Right lobe of liver (tissue), 6 donors: ENCODE data around the gene UPK3BL1. TPM values are rescaled to one million over a fixed set of nuclear protein-coding genes. Genes with fewer than 3 reads are reported as not detected.
A peak's percentile ranks its signal among the peaks of the same experiment; 100 is the strongest.
"Not testable (repeated sequence)": the region's sequence is repeated elsewhere in the genome, so short reads cannot be mapped to it uniquely, and the experiment has no call there.

ENCODE experiments used
- ATAC-seq, 4 donors: fragments of 200-7000 bp; cut with Tn5 transposase; one replicate each; pipeline ENCODE4 v1.9.1; 2020; ENCODE audit warnings: mild to moderate bottlenecking in 4 of 4, moderate library complexity in 4 of 4
- DNase-seq, 3 donors: peaks; one replicate each; pipeline ENCODE4 v3.0.0-alpha.2; 2020
- H3K27ac ChIP-seq, 3 donors: fragments of 200-600 bp; one replicate each; pipeline ENCODE4 v1.8.0; 2022
- H3K27me3 ChIP-seq, 2 donors: fragments of 200-600 bp; one replicate each; pipeline ENCODE4 v1.8.0; 2022
- H3K36me3 ChIP-seq, 4 donors: fragments of 200-600 bp; sonication (generic) in 1 of 4; one replicate each; pipeline versions ENCODE4 v1.5.1 to v1.8.0; 2017 to 2022; ENCODE audit warnings: control low read depth in 1 of 4
- H3K4me1 ChIP-seq, 4 donors: fragments of 200-600 bp; sonication (generic) in 1 of 4; one replicate each; pipeline versions ENCODE4 v1.5.1 to v1.8.0; 2017 to 2022; ENCODE audit warnings: control low read depth in 1 of 4
- H3K4me3 ChIP-seq, 3 donors: fragments of 200-600 bp; one replicate each; pipeline ENCODE4 v1.8.0; 2022
- H3K9me3 ChIP-seq, 4 donors: fragments of 200-600 bp; sonication (generic) in 1 of 4; one replicate each; pipeline versions ENCODE4 v1.5.1 to v1.8.0; 2017 to 2022; ENCODE audit warnings: control low read depth in 1 of 4
- WGBS: methylation state at CpG from one replicate; pipeline ENCODE4 v1.1.6; 2018; ENCODE audit warnings: low coverage, low lambda C conversion rate; ENCODE audit not compliant: insufficient coverage; ENCODE audit errors: missing lambda C conversion rate; 5-methylcytosine and 5-hydroxymethylcytosine counted together
- intact Hi-C, 2 donors: fragments of 100-400 bp; cut with DNase I; formaldehyde crosslinking; loops; one replicate each; pipeline versions ENCODE4 v1.11.2 to v1.14.1; 2022
- small RNA-seq, 2 experiments: library from RNA; depleted of rRNA; stranded (forward); fragments of <200 nt; gene quantifications; one replicate each; pipeline ENCODE3, GENCODE V24; 2016
- total RNA-seq, 6 experiments: library from RNA; depleted of rRNA in 2 of 6; stranded (reverse); fragments of >200 nt in 2 of 6; fragmentation: NEBNext Ultra II Directional in 3 of 6; extraction: Animal tissue kit (Norgen Biotek cat#: 25700) in 3 of 6; gene quantifications; one replicate each; pipeline versions ENCODE4 v1.1.0 to v1.2.4, GENCODE V29; 2016 to 2023
- donor health status: DM: no; HTN: yes; CAD: no.
- donor health status: DM: no; HTN: no; CAD: no.
- donor health status: DM: no; HTN: no; CAD: no.
- donor health status: DM: no; HTN: yes; CAD: no.
- donor health status: DM: no; HTN: yes; CAD: no.

Gene UPK3BL1
- total RNA-seq, 6 experiments from 2014 or later, result 6.2 to 12.4 (median 8.8) TPM

DNA sequence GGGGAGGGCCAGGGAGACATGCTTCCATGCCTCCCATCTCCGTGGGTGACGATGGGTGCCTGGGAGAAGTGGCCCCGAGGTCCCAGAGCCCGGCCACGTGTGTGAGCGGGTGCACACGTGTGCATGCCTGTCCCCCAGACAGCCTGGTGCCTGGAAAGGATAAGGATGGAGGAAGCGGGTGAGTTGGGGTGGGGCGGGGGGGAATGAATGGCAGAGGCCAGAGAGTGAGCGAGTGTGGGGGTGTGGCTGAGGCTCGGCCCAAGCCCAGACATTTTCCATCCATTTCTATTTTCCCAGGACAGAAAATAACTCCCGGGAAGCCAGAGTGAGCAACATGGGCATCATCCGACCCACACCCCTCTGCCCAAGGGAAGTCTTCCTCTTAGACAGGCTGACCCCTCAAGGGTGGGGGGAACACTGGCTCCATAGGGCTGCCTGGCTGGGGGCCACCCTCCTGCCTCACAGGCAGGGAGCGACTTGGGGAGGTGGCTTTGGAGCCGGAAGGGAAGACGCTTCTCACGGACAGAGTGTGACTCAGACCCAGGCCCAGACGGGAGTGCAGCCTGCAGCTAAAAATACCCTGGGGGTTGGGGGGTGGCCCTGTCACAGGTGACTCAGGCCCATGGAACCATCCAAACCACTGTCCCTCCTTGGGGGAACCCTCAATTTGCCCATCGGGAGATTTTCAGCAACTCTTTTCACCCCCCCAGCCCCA lies 38.0 kb downstream of the UPK3BL1 start:
- WGBS, result no CpG with 5 or more reads among the region's 19 CpGs
- ATAC-seq, result peak; percentile 24 to 50 (median 32)
- H3K36me3 ChIP-seq, H3K27ac ChIP-seq, DNase-seq, H3K9me3 ChIP-seq, H3K4me3 ChIP-seq, H3K4me1 ChIP-seq, intact Hi-C loops, H3K27me3 ChIP-seq: not testable (repeated sequence)

DNA sequence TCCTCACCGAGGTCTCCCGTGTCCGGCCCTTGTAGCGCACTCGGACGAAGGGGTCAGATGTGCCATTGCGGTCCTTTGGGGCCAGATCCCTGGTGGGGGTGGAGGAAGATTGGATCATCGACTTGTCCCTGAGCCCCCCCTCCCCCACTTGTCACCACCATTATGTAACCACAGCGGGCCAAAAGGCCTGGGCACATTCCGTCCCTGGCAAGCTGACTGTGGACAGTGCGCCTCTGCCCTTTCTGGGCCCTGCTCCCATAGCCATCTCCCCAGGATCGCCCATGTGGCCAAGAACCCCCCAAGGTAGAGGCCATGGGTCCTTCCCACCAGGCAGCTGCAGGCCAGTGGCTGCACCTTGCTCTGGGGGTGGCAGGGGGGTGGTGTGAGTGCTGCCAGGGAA lies 40.3 kb downstream of the UPK3BL1 start:
- H3K27ac ChIP-seq, DNase-seq, H3K4me1 ChIP-seq, intact Hi-C loops, H3K4me3 ChIP-seq, H3K36me3 ChIP-seq, H3K27me3 ChIP-seq, H3K9me3 ChIP-seq: not testable (repeated sequence)
- peak in 2 of 4 donors; percentile 28 to 47 for ATAC-seq
- WGBS, result no CpG with 5 or more reads among the region's 12 CpGs

DNA sequence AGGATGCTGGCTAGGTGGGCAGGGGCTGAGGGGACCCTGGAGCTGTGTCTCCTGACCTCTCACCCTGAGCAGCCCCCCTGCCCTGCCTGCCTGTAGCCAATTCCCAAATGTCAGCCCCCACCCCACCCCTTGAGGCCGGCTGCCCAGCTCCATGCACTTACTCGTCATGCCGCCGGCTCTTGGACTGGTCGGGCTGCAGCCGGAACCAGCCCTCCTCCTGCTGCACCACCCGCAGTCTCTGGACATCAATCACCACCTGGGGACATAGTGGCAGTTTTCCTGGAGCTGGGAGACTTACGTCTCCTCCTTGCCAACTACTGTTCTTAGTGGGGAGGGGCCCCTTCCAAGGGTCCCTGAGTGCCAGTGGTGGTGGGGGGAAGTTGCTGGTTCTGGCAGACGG lies 42.9 kb downstream of the UPK3BL1 start:
- H3K4me1 ChIP-seq, H3K4me3 ChIP-seq, H3K36me3 ChIP-seq, H3K9me3 ChIP-seq, intact Hi-C loops, H3K27ac ChIP-seq, DNase-seq, H3K27me3 ChIP-seq: not testable (repeated sequence)
- WGBS, result no CpG with 5 or more reads among the region's 9 CpGs
- peak in 2 of 4 donors; percentile 4 for ATAC-seq

DNA sequence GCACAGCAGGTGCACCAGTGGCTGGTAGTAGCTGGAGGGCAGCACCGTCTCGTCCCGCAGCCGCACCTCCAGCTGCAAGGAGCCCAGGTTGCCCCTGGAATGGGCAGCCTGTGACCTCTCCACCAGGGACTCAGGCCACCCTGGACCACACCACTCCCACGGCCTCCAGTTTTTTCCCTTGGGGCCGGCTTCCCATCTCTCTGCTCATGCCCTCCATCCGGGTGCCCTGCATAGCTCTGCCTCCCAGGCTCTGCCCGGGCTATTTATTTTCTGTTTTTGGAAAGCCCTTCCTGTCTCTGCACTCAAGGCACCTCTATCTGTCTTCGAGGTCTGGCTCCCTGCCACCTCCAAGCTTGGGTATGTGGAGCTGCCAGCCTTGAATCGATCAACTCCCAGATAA lies 46.6 kb downstream of the UPK3BL1 start:
- ATAC-seq, H3K9me3 ChIP-seq, H3K4me3 ChIP-seq, H3K27ac ChIP-seq, H3K4me1 ChIP-seq, H3K36me3 ChIP-seq, H3K27me3 ChIP-seq, intact Hi-C loops: not testable (repeated sequence)
- no CpG with 5 or more reads among the region's 10 CpGs for WGBS
- DNase-seq, result peak in 1 of 3 donors; percentile 22

DNA sequence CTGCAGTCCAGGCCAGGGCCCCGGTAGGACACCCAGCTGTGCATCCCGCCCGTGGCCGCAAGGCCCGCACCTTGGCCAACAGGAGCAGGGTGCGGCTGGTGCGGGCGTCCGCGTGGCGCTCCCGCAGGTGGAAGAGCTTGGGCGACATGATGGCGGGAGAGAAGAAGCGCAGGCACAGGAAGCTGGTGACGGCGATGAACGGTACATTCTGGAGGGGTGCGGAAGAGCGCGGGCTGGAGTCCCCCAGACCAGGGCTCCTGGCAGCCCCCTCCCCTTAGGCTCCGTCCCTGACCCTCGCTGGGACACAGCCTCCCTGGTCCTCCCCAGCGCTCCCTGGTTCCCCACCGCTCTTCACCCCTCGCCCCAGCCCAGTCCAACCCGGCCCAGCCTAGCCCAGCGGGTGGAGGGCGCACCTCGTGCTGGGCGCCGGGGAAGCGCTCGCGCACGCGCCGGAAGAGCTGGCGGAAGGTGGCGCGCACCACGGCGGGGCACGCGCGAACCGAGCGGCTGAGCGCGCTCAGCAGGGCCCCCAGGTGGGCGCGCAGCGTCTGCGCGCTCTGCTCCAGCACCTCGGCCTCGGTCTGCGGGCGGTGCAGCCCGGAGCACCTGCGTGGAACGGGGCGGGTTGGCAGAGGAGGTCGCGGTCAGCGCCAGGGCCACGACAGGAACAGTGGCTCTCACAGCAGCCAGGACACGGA lies 48.8 kb downstream of the UPK3BL1 start:
- DNase-seq, H3K4me1 ChIP-seq, H3K27me3 ChIP-seq, H3K36me3 ChIP-seq, H3K27ac ChIP-seq, H3K4me3 ChIP-seq, H3K9me3 ChIP-seq, intact Hi-C loops: not testable (repeated sequence)
- no CpG with 5 or more reads among the region's 68 CpGs for WGBS
- ATAC-seq, result peak; percentile 25 to 59 (median 40)

DNA sequence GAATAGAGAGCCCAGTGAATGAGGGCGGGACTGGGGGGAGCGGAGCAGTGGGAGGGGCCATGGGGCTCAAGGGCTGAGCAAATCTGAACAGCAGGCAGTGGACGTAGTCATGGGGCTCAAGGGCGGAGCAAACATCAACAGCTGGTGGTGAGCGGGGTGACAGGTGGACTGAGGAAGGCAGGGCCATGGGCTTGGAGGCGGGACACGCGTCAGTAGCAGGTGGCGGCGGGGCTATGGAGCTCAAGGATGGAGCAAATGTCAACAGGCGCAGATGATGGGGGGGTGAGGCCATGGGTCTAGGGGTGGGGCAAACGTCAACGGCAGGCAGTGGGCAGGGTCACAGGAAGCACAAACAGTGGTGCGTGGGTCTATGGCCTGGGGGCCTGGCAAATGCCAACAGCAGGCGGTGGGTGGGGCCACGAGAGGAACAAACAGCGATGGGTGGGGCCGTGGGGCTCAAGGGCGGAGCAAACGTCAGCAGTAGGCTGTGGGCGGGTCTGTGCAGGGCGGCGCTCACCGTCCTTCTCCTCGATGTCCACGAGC lies 50.0 kb downstream of the UPK3BL1 start:
- H3K36me3 ChIP-seq, H3K4me1 ChIP-seq, H3K27me3 ChIP-seq, intact Hi-C loops, H3K9me3 ChIP-seq, H3K27ac ChIP-seq, H3K4me3 ChIP-seq: not testable (repeated sequence)
- 9% methylated on average over 3 of the region's 26 CpGs for WGBS
- DNase-seq, result peak; percentile 13 to 64 (median 55)
- ATAC-seq, result peak; percentile 71 to 81 (median 75)

DNA sequence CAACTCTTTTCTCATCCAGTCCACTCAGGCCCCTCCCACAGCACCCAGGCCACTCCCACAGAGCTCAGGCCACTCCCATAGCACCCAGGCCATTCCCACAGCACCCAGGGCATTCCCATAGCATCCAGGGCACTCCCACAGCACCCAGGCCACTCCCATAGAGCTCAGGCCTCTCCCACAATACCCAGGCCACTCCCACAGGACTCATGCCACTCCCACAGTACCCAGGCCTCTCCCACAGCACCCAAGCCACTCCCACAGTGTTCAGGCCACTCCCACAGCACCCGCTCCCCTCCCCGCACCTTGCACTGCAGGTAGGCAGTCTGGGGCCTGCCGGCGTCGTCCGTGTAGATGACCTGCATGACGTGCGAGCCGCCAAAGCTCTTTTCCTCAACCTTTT lies 52.7 kb downstream of the UPK3BL1 start:
- no CpG with 5 or more reads among the region's 9 CpGs for WGBS
- H3K4me1 ChIP-seq, H3K27me3 ChIP-seq, DNase-seq, H3K9me3 ChIP-seq, H3K27ac ChIP-seq, H3K4me3 ChIP-seq, H3K36me3 ChIP-seq, intact Hi-C loops: not testable (repeated sequence)
- ATAC-seq, result peak; percentile 45 to 66 (median 56)

Small RNAs within 50 kb of the gene (small RNA-seq; reads per million reads assigned to genes)
- gene AC105052.3 (0 reads per million in 2 experiments), gene UPK3BL1 (0 reads per million in 2 experiments)

Other genes starting within 250 kb of the UPK3BL1 start
- gene PRKRIP1, start 246.4 kb downstream of the UPK3BL1 start, total RNA-seq, result 1 to 10 TPM; 6.1 to 9.8 (median 8.9) TPM
- gene ORAI2, start 209.2 kb downstream of the UPK3BL1 start, total RNA-seq, result 1 to 10 TPM; 1.2 to 4.2 (median 2.6) TPM
- 10 to 100 TPM in 1 of 6 experiments, 1 to 10 TPM in 5; 3.7 to 11.7 (median 5.6) TPM for gene ALKBH4, start 177.9 kb downstream of the UPK3BL1 start, total RNA-seq
- gene LRWD1, start 177.8 kb downstream of the UPK3BL1 start, total RNA-seq, result 10 to 100 TPM in 4 of 6 experiments, 1 to 10 TPM in 2; 8.3 to 15.5 (median 12.9) TPM
- 10 to 100 TPM; 18.8 to 27.1 (median 20.3) TPM for gene POLR2J, start 163.9 kb downstream of the UPK3BL1 start, total RNA-seq
- 1 to 10 TPM; 1.1 to 3.4 (median 2.7) TPM for gene RASA4B, start 125.0 kb downstream of the UPK3BL1 start, total RNA-seq
- gene UPK3BL2, start 99.1 kb downstream of the UPK3BL1 start, total RNA-seq, result 10 to 100 TPM in 2 of 6 experiments, 1 to 10 TPM in 2, under 1 TPM in 1, not detected in 1; 0.43 to 10.8 (median 7.9) TPM
- under 1 TPM in 2 of 6 experiments, not detected in 4; 0.13 to 0.30 TPM for gene SPDYE2, start 91.6 kb downstream of the UPK3BL1 start, total RNA-seq
- gene POLR2J3, start 70.2 kb downstream of the UPK3BL1 start, total RNA-seq, result 10 to 100 TPM in 4 of 6 experiments, 1 to 10 TPM in 2; 6.3 to 25.3 (median 12.9) TPM
- gene RASA4, start 26.0 kb downstream of the UPK3BL1 start, total RNA-seq, result 10 to 100 TPM in 1 of 6 experiments, 1 to 10 TPM in 5; 1.9 to 10.5 (median 7.2) TPM
- not detected for gene SPDYE2B, start 7.5 kb upstream of the UPK3BL1 start, total RNA-seq
- 1 to 10 TPM in 4 of 6 experiments, under 1 TPM in 2; 0.25 to 9.5 (median 5.2) TPM for gene POLR2J2, start 28.9 kb upstream of the UPK3BL1 start, total RNA-seq
- 10 to 100 TPM in 2 of 6 experiments, 1 to 10 TPM in 4; 6.4 to 13.5 (median 8.4) TPM for gene FAM185A, start 106.2 kb upstream of the UPK3BL1 start, total RNA-seq